Measurements from ENCODE around the gene SAFB2.

DNA sequence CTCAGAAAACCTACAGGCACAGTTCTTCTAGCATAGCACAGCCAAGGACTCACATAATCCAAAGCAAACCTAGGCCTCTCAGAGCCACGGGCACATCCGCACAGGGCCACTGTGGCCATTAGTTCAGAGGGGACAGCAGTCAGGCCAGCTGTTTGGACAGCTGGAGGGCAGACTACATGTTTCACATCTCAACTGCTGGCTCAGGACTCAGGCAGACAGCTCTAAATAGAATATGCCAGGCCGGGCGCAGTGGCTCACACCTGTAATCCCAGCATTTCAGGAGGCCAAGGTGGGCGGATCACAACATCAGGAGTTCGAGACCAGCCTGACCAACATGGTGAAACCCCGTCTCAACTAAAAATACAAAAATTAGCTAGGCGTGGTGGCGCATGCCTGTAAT lies 26.8 kb downstream of the SAFB2 start:
- TF ChIP-seq, protein P1, sequence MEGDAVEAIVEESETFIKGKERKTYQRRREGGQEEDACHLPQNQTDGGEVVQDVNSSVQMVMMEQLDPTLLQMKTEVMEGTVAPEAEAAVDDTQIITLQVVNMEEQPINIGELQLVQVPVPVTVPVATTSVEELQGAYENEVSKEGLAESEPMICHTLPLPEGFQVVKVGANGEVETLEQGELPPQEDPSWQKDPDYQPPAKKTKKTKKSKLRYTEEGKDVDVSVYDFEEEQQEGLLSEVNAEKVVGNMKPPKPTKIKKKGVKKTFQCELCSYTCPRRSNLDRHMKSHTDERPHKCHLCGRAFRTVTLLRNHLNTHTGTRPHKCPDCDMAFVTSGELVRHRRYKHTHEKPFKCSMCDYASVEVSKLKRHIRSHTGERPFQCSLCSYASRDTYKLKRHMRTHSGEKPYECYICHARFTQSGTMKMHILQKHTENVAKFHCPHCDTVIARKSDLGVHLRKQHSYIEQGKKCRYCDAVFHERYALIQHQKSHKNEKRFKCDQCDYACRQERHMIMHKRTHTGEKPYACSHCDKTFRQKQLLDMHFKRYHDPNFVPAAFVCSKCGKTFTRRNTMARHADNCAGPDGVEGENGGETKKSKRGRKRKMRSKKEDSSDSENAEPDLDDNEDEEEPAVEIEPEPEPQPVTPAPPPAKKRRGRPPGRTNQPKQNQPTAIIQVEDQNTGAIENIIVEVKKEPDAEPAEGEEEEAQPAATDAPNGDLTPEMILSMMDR (IDR thresholded peaks at IDR 0.05; ENCODE audit: extremely low read depth in 1 of 2, insufficient read depth in 1 of 2, low read depth in 1 of 2, low read length in 2 of 2) = no peak
- TF ChIP-seq GATA2 (IDR thresholded peaks at IDR 0.05; ENCODE audit: insufficient read depth, insufficient read length, low read depth, low read length) = no peak
- no peak for TF ChIP-seq EZH2 (IDR thresholded peaks at IDR 0.05; ENCODE audit: borderline replicate concordance, low read depth, low read length, severe bottlenecking)
- no peak for TF ChIP-seq POLR2A (IDR thresholded peaks at IDR 0.05; ENCODE audit: low read depth, low read length)
- TF ChIP-seq FOS (IDR thresholded peaks at IDR 0.05; ENCODE audit: borderline replicate concordance, insufficient read depth, low read length) = no peak

Data from endothelial cell of umbilical vein (primary cell).